Measurements from ENCODE around the gene STRADA.

STRADA gene

DNA sequence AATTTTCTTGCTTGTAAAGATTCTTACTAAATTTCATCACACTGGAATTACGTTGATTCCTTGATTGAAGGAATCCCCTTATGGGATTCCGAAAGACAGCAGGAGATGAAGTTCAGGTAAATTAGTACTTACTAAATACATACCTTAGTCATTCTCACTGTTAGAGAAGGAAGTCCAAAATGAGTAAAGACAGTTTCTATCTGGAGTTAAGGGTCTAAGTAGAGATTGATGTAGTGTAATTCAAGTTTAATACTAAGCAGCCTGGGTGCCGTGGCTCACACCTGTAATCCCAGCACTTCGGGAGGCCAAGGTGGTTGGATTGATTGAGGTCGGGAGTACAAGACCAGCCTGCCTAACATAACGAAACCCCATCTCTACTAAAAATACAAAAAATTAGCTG lies 41.9 kb upstream of the STRADA start:
- no peak overlapping the region for H3K4me3 ChIP-seq (ENCODE audit: low read length)
- H4K5ac ChIP-seq (ENCODE audit: low read length): no peak overlapping the region
- H3K79me2 ChIP-seq (ENCODE audit: control insufficient read depth, insufficient read depth, low read length): peaks cover 64% of the 10 kb centered on the region
- no peak overlapping the region for H2BK15ac ChIP-seq (replicated peaks; ENCODE audit: low read depth)
- no peak overlapping the region for H2BK120ac ChIP-seq (ENCODE audit: low read depth, low read length)
- peaks cover 6% of the 10 kb centered on the region for H3K79me1 ChIP-seq (ENCODE audit: low read length)
- H2BK5ac ChIP-seq (ENCODE audit: low read length): no peak overlapping the region
- no peaks in the 10 kb centered on the region for H3K36me3 ChIP-seq (ENCODE audit: control insufficient read depth, insufficient read depth, low read length)
- H3K27ac ChIP-seq (ENCODE audit: low read depth, low read length): no peak overlapping the region
- no peak overlapping the region for H3K56ac ChIP-seq (ENCODE audit: low read length)
- H2AK5ac ChIP-seq (ENCODE audit: low read length): no peak overlapping the region
- H3K27me3 ChIP-seq (ENCODE audit: insufficient read depth, low read length, poor library complexity): no peaks in the 10 kb centered on the region
- H3K18ac ChIP-seq (ENCODE audit: low read length): no peak overlapping the region
- no peak for DNase-seq
- WGBS (ENCODE audit: extremely low coverage, insufficient coverage, low lambda C conversion rate): no CpG with 5 or more reads among the region's 6 CpGs
- H3K4ac ChIP-seq (ENCODE audit: low read depth, low read length): no peak overlapping the region
- H3K4me1 ChIP-seq (ENCODE audit: control insufficient read depth, low read depth, low read length): no peaks in the 10 kb centered on the region
- no peak overlapping the region for H4K8ac ChIP-seq (ENCODE audit: low read depth, low read length)
- no peak overlapping the region for H3K9ac ChIP-seq (ENCODE audit: low read length)
- no peak overlapping the region for H3K23ac ChIP-seq (ENCODE audit: low read length)
- H3K4me2 ChIP-seq (ENCODE audit: low read length): no peak overlapping the region

DNA sequence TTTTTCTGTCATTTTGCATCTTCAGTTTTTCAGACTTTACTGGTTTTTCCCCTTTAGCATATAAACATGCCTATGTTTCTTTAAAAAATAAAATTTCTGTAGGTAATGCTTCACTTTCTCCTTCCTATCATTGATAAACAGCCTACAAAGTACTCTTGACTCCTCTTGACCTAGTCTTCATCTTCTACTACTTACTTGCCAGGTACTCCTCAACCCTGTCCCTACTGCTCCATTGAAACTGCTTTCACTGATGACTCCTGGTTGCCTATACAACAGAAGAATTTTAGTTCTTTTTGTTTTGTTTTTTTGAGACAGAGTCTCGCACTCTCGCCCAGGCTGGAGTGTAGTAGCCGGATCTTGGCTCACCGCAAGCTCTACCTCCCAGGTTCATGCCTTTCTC lies 39.3 kb upstream of the STRADA start:
- DNase-seq: no peak
- H3K4me2 ChIP-seq (ENCODE audit: low read length): no peak overlapping the region
- H3K56ac ChIP-seq (ENCODE audit: low read length): no peak overlapping the region
- no peak overlapping the region for H4K5ac ChIP-seq (ENCODE audit: low read length)
- H3K27me3 ChIP-seq (ENCODE audit: insufficient read depth, low read length, poor library complexity): no peaks in the 10 kb centered on the region
- H3K18ac ChIP-seq (ENCODE audit: low read length): no peak overlapping the region
- no peak overlapping the region for H4K8ac ChIP-seq (ENCODE audit: low read depth, low read length)
- H3K4ac ChIP-seq (ENCODE audit: low read depth, low read length): no peak overlapping the region
- peaks cover 2% of the 10 kb centered on the region for H3K4me1 ChIP-seq (ENCODE audit: control insufficient read depth, low read depth, low read length)
- H3K79me1 ChIP-seq (ENCODE audit: low read length): peaks cover 6% of the 10 kb centered on the region
- H3K23ac ChIP-seq (ENCODE audit: low read length): no peak overlapping the region
- peaks cover 83% of the 10 kb centered on the region for H3K79me2 ChIP-seq (ENCODE audit: control insufficient read depth, insufficient read depth, low read length)
- WGBS (ENCODE audit: extremely low coverage, insufficient coverage, low lambda C conversion rate): no CpG with 5 or more reads among the region's 4 CpGs
- no peak overlapping the region for H3K9ac ChIP-seq (ENCODE audit: low read length)
- H3K27ac ChIP-seq (ENCODE audit: low read depth, low read length): no peak overlapping the region
- H3K36me3 ChIP-seq (ENCODE audit: control insufficient read depth, insufficient read depth, low read length): peaks cover 2% of the 10 kb centered on the region
- no peak overlapping the region for H2AK5ac ChIP-seq (ENCODE audit: low read length)
- H2BK15ac ChIP-seq (replicated peaks; ENCODE audit: low read depth): no peak overlapping the region
- no peak overlapping the region for H2BK5ac ChIP-seq (ENCODE audit: low read length)
- no peak overlapping the region for H2BK120ac ChIP-seq (ENCODE audit: low read depth, low read length)
- H3K4me3 ChIP-seq (ENCODE audit: low read length): no peak overlapping the region

- peaks cover 2% of the 10 kb centered on the region for H3K4me1 ChIP-seq (ENCODE audit: control insufficient read depth, low read depth, low read length)
- H3K4me2 ChIP-seq (ENCODE audit: low read length): no peak overlapping the region
- H3K9ac ChIP-seq (ENCODE audit: low read length): no peak overlapping the region
- no peak overlapping the region for H2BK120ac ChIP-seq (ENCODE audit: low read depth, low read length)
- no peak overlapping the region for H4K8ac ChIP-seq (ENCODE audit: low read depth, low read length)
- H3K27ac ChIP-seq (ENCODE audit: low read depth, low read length): no peak overlapping the region
- H3K36me3 ChIP-seq (ENCODE audit: control insufficient read depth, insufficient read depth, low read length): peaks cover 2% of the 10 kb centered on the region
- WGBS (ENCODE audit: extremely low coverage, insufficient coverage, low lambda C conversion rate): no CpG with 5 or more reads among the region's 1 CpG
- peaks cover 84% of the 10 kb centered on the region for H3K79me2 ChIP-seq (ENCODE audit: control insufficient read depth, insufficient read depth, low read length)
- no peak overlapping the region for H3K56ac ChIP-seq (ENCODE audit: low read length)
- peaks cover 6% of the 10 kb centered on the region for H3K79me1 ChIP-seq (ENCODE audit: low read length)
- no peak overlapping the region for H4K5ac ChIP-seq (ENCODE audit: low read length)
- no peak overlapping the region for H2BK15ac ChIP-seq (replicated peaks; ENCODE audit: low read depth)
- H3K23ac ChIP-seq (ENCODE audit: low read length): no peak overlapping the region
- no peak for DNase-seq
- H3K18ac ChIP-seq (ENCODE audit: low read length): no peak overlapping the region
- H3K27me3 ChIP-seq (ENCODE audit: insufficient read depth, low read length, poor library complexity): no peaks in the 10 kb centered on the region
- H3K4ac ChIP-seq (ENCODE audit: low read depth, low read length): no peak overlapping the region
- H2AK5ac ChIP-seq (ENCODE audit: low read length): no peak overlapping the region
- no peak overlapping the region for H3K4me3 ChIP-seq (ENCODE audit: low read length)
- H2BK5ac ChIP-seq (ENCODE audit: low read length): no peak overlapping the region
Measured at GRCh38 chr17:63780507-63780906, 38.9 kb upstream of the STRADA start.

GRCh38 chr17:63775420-63775819 lies 33.8 kb upstream of the STRADA start:
- Histone ChIP-seq H2BK15ac (replicated peaks; ENCODE audit: low read depth) (no peak overlapping the region), H3K79me2 (ENCODE audit: control insufficient read depth, insufficient read depth, low read length) (peaks cover 83% of the 10 kb centered on the region), H4K5ac (ENCODE audit: low read length) (no peak overlapping the region), H3K4me2 (ENCODE audit: low read length) (peak overlapping the region; percentile 19), H3K9ac (ENCODE audit: low read length) (peak overlapping the region; percentile 96), H3K36me3 (ENCODE audit: control insufficient read depth, insufficient read depth, low read length) (peaks cover 2% of the 10 kb centered on the region), H3K56ac (ENCODE audit: low read length) (peak overlapping the region; percentile 95), H3K4me3 (ENCODE audit: low read length) (peak overlapping the region; percentile 94), H4K8ac (ENCODE audit: low read depth, low read length) (no peak overlapping the region), H2BK120ac (ENCODE audit: low read depth, low read length) (no peak overlapping the region), H3K23ac (ENCODE audit: low read length) (no peak overlapping the region), H2AK5ac (ENCODE audit: low read length) (peak overlapping the region; percentile 16), H3K18ac (ENCODE audit: low read length) (no peak overlapping the region), H3K27me3 (ENCODE audit: insufficient read depth, low read length, poor library complexity) (no peaks in the 10 kb centered on the region), H3K79me1 (ENCODE audit: low read length) (no peaks in the 10 kb centered on the region), H3K27ac (ENCODE audit: low read depth, low read length) (peak overlapping the region; percentile 11), H3K4me1 (ENCODE audit: control insufficient read depth, low read depth, low read length) (peaks cover 2% of the 10 kb centered on the region), H3K4ac (ENCODE audit: low read depth, low read length) (no peak overlapping the region), H2BK5ac (ENCODE audit: low read length) (no peak overlapping the region)
- WGBS (ENCODE audit: extremely low coverage, insufficient coverage, low lambda C conversion rate): no CpG with 5 or more reads among the region's 8 CpGs
- DNase-seq: peak; percentile 50

GRCh38 chr17:63774969-63775265 lies 33.3 kb upstream of the STRADA start:
- H3K79me2 ChIP-seq (ENCODE audit: control insufficient read depth, insufficient read depth, low read length): peaks cover 85% of the 10 kb centered on the region
- H3K27ac ChIP-seq (ENCODE audit: low read depth, low read length): peak overlapping the region; percentile 11
- H3K79me1 ChIP-seq (ENCODE audit: low read length): no peaks in the 10 kb centered on the region
- no peak overlapping the region for H4K8ac ChIP-seq (ENCODE audit: low read depth, low read length)
- H2BK120ac ChIP-seq (ENCODE audit: low read depth, low read length): no peak overlapping the region
- H3K18ac ChIP-seq (ENCODE audit: low read length): no peak overlapping the region
- H3K4me1 ChIP-seq (ENCODE audit: control insufficient read depth, low read depth, low read length): peaks cover 2% of the 10 kb centered on the region
- peak overlapping the region; percentile 96 for H3K9ac ChIP-seq (ENCODE audit: low read length)
- no peaks in the 10 kb centered on the region for H3K27me3 ChIP-seq (ENCODE audit: insufficient read depth, low read length, poor library complexity)
- peak overlapping the region; percentile 95 for H3K56ac ChIP-seq (ENCODE audit: low read length)
- H2BK5ac ChIP-seq (ENCODE audit: low read length): no peak overlapping the region
- no CpG with 5 or more reads among the region's 4 CpGs for WGBS (ENCODE audit: extremely low coverage, insufficient coverage, low lambda C conversion rate)
- H3K4me3 ChIP-seq (ENCODE audit: low read length): peak overlapping the region; percentile 94
- H3K23ac ChIP-seq (ENCODE audit: low read length): no peak overlapping the region
- no peak overlapping the region for H2AK5ac ChIP-seq (ENCODE audit: low read length)
- no peak overlapping the region for H4K5ac ChIP-seq (ENCODE audit: low read length)
- H3K4ac ChIP-seq (ENCODE audit: low read depth, low read length): no peak overlapping the region
- H2BK15ac ChIP-seq (replicated peaks; ENCODE audit: low read depth): no peak overlapping the region
- H3K4me2 ChIP-seq (ENCODE audit: low read length): peak overlapping the region; percentile 19
- DNase-seq: peak; percentile 17
- H3K36me3 ChIP-seq (ENCODE audit: control insufficient read depth, insufficient read depth, low read length): peaks cover 2% of the 10 kb centered on the region

GRCh38 chr17:63774141-63774968 lies 32.8 kb upstream of the STRADA start, which contains the start of gene DDX42:
Gene DDX42, plus strand, starts transcription at chr17:63774170. Its CDS starts 12,880 bp downstream, at chr17:63787050.
- Histone ChIP-seq H3K18ac (ENCODE audit: low read length) (peak within 1 kb of the TSS; percentile 62), H3K36me3 (ENCODE audit: control insufficient read depth, insufficient read depth, low read length) (peaks cover 2% of the 10 kb centered on the region), H4K8ac (ENCODE audit: low read depth, low read length) (no peak within 1 kb of the TSS), H3K4me1 (ENCODE audit: control insufficient read depth, low read depth, low read length) (peaks cover 2% of the 10 kb centered on the region), H3K79me1 (ENCODE audit: low read length) (no peaks in the 10 kb centered on the region), H2BK120ac (ENCODE audit: low read depth, low read length) (peak within 1 kb of the TSS; percentile 54), H3K56ac (ENCODE audit: low read length) (peak within 1 kb of the TSS; percentile 98), H3K23ac (ENCODE audit: low read length) (peak within 1 kb of the TSS; percentile 72), H3K27ac (ENCODE audit: low read depth, low read length) (peak within 1 kb of the TSS; percentile 95), H2BK15ac (replicated peaks; ENCODE audit: low read depth) (no peak within 1 kb of the TSS), H3K27me3 (ENCODE audit: insufficient read depth, low read length, poor library complexity) (no peaks in the 10 kb centered on the region), H2AK5ac (ENCODE audit: low read length) (no peak within 1 kb of the TSS), H3K79me2 (ENCODE audit: control insufficient read depth, insufficient read depth, low read length) (peaks cover 83% of the 10 kb centered on the region), H3K4ac (ENCODE audit: low read depth, low read length) (peak within 1 kb of the TSS; percentile 97), H3K4me2 (ENCODE audit: low read length) (peak within 1 kb of the TSS; percentile 74), H3K4me3 (ENCODE audit: low read length) (peak within 1 kb of the TSS; percentile 94), H2BK5ac (ENCODE audit: low read length) (peak within 1 kb of the TSS; percentile 94), H3K9ac (ENCODE audit: low read length) (peak within 1 kb of the TSS; percentile 96), H4K5ac (ENCODE audit: low read length) (peak within 1 kb of the TSS; percentile 44)
- no CpG with 5 or more reads among the region's 67 CpGs for WGBS (ENCODE audit: extremely low coverage, insufficient coverage, low lambda C conversion rate)
- peak; percentile 72 for DNase-seq
